ENCODE results near the gene BARX1.

GRCh38 chr9:93976973-93977372 lies 21.8 kb upstream of the BARX1 start:
- TF ChIP-seq EP300 (IDR thresholded peaks at IDR 0.05) (no peak), CTCF (IDR thresholded peaks at IDR 0.05) (no peak)

Measured in ovary (tissue), 3 donors.